ENCODE data around the gene BHLHE40. TPM values are rescaled to one million over a fixed set of nuclear protein-coding genes. Genes with fewer than 3 reads are reported as not detected.

Gene BHLHE40
- total and polyA plus RNA-seq, 2 of the 13 experiments (the other 11 are each of a cell fraction or from before 2014, with no cell fraction given): 1.8 to 51.0 TPM

DNA sequence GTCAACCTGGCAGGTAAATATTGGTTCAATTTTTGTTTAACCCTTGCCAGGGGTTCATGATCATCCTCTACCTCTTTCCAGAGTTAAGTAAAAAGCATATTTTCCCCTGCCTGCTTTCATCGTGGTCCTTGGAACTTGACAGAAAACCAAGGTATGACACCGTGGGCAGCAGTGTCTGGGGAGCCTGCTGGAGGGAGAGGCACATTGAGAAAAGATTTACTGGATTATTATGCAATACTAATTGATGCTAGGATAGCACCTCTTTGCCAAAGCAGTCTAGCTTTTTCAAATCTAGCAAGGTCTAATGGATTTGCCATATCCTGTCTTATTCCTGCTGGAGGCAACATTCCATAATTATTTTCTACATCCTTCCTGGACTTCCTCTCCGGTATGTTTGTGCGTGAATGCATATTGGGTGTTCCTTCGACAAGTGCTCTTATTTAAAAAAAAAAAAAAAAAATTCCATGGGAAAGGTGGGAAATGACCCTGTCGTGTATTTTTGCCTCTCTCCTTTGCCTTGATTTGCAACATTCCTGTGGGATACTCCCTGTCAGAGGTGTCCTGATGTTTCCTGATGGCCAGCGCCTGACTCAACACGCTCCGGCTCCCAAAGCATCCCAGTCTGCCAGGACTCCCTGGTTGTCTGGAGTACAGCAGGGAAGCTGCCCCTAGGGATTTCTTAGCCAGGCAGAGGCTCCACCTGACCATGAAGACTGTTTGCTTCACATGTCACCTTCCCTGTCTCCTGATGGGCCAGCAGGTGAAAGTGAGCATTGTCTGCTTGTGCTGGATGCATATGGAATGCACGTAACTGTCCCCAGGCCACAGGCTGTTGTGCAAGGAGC lies 6.3 kb downstream of the BHLHE40 start (continued):
- TF ChIP-seq BRCA1 (CRISPR knock-in tag; IDR thresholded peaks at IDR 0.05) (no peak), ZNF547 (CRISPR knock-in tag; IDR thresholded peaks at IDR 0.05) (no peak), TP53 (CRISPR knock-in tag; conservative IDR thresholded peaks at IDR 0.05) (no peak), RORA (CRISPR knock-in tag; IDR thresholded peaks at IDR 0.05) (no peak), ZNF329 (CRISPR knock-in tag; IDR thresholded peaks at IDR 0.05; ENCODE audit: low read depth) (no peak), ZNF451 (CRISPR knock-in tag; IDR thresholded peaks at IDR 0.05) (no peak), TBP (CRISPR knock-in tag; IDR thresholded peaks at IDR 0.05) (no peak), MYC (CRISPR knock-in tag; IDR thresholded peaks at IDR 0.05; ENCODE audit: borderline replicate concordance) (no peak), ZNF841 (CRISPR knock-in tag; IDR thresholded peaks at IDR 0.05; ENCODE audit: borderline replicate concordance) (no peak), ZNF713 (CRISPR knock-in tag; IDR thresholded peaks at IDR 0.05) (no peak)
- TF ChIP-seq, protein P1, sequence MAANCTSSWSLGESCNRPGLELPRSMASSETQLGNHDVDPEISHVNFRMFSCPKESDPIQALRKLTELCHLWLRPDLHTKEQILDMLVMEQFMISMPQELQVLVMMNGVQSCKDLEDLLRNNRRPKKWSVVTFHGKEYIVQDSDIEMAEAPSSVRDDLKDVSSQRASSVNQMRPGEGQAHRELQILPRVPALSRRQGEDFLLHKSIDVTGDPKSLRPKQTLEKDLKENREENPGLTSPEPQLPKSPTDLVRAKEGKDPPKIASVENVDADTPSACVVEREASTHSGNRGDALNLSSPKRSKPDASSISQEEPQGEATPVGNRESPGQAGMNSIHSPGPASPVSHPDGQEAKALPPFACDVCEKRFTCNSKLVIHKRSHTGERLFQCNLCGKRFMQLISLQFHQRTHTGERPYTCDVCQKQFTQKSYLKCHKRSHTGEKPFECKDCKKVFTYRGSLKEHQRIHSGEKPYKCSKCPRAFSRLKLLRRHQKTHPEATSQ (CRISPR knock-in tag; IDR thresholded peaks at IDR 0.05; ENCODE audit: borderline replicate concordance): 0 out of 2 replicates have a peak, but pooled peaks have one; percentile 26
- TF ChIP-seq, protein P2, sequence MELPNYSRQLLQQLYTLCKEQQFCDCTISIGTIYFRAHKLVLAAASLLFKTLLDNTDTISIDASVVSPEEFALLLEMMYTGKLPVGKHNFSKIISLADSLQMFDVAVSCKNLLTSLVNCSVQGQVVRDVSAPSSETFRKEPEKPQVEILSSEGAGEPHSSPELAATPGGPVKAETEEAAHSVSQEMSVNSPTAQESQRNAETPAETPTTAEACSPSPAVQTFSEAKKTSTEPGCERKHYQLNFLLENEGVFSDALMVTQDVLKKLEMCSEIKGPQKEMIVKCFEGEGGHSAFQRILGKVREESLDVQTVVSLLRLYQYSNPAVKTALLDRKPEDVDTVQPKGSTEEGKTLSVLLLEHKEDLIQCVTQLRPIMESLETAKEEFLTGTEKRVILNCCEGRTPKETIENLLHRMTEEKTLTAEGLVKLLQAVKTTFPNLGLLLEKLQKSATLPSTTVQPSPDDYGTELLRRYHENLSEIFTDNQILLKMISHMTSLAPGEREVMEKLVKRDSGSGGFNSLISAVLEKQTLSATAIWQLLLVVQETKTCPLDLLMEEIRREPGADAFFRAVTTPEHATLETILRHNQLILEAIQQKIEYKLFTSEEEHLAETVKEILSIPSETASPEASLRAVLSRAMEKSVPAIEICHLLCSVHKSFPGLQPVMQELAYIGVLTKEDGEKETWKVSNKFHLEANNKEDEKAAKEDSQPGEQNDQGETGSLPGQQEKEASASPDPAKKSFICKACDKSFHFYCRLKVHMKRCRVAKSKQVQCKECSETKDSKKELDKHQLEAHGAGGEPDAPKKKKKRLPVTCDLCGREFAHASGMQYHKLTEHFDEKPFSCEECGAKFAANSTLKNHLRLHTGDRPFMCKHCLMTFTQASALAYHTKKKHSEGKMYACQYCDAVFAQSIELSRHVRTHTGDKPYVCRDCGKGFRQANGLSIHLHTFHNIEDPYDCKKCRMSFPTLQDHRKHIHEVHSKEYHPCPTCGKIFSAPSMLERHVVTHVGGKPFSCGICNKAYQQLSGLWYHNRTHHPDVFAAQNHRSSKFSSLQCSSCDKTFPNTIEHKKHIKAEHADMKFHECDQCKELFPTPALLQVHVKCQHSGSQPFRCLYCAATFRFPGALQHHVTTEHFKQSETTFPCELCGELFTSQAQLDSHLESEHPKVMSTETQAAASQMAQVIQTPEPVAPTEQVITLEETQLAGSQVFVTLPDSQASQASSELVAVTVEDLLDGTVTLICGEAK (IDR thresholded peaks at IDR 0.05): no peak
- TF ChIP-seq, protein P2 (CRISPR knock-in tag; IDR thresholded peaks at IDR 0.05): no peak
- TF ChIP-seq, protein P3, sequence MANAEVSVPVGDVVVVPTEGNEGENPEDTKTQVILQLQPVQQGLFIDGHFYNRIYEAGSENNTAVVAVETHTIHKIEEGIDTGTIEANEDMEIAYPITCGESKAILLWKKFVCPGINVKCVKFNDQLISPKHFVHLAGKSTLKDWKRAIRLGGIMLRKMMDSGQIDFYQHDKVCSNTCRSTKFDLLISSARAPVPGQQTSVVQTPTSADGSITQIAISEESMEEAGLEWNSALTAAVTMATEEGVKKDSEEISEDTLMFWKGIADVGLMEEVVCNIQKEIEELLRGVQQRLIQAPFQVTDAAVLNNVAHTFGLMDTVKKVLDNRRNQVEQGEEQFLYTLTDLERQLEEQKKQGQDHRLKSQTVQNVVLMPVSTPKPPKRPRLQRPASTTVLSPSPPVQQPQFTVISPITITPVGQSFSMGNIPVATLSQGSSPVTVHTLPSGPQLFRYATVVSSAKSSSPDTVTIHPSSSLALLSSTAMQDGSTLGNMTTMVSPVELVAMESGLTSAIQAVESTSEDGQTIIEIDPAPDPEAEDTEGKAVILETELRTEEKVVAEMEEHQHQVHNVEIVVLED (CRISPR knock-in tag; IDR thresholded peaks at IDR 0.05; ENCODE audit: borderline replicate concordance): no peak
- TF ChIP-seq, protein P4, sequence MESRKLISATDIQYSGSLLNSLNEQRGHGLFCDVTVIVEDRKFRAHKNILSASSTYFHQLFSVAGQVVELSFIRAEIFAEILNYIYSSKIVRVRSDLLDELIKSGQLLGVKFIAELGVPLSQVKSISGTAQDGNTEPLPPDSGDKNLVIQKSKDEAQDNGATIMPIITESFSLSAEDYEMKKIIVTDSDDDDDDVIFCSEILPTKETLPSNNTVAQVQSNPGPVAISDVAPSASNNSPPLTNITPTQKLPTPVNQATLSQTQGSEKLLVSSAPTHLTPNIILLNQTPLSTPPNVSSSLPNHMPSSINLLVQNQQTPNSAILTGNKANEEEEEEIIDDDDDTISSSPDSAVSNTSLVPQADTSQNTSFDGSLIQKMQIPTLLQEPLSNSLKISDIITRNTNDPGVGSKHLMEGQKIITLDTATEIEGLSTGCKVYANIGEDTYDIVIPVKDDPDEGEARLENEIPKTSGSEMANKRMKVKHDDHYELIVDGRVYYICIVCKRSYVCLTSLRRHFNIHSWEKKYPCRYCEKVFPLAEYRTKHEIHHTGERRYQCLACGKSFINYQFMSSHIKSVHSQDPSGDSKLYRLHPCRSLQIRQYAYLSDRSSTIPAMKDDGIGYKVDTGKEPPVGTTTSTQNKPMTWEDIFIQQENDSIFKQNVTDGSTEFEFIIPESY (CRISPR knock-in tag; IDR thresholded peaks at IDR 0.05): no peak
